ENCODE data around the gene CIB4. TPM values are rescaled to one million over a fixed set of nuclear protein-coding genes. Genes with fewer than 3 reads are reported as not detected.
A peak's percentile ranks its signal among the peaks of the same experiment; 100 is the strongest.

CIB4 gene
- total and polyA plus RNA-seq, 9 of the 15 experiments (the other 6 are each of a cell fraction or from before 2014, with no cell fraction given), result not detected

DNA sequence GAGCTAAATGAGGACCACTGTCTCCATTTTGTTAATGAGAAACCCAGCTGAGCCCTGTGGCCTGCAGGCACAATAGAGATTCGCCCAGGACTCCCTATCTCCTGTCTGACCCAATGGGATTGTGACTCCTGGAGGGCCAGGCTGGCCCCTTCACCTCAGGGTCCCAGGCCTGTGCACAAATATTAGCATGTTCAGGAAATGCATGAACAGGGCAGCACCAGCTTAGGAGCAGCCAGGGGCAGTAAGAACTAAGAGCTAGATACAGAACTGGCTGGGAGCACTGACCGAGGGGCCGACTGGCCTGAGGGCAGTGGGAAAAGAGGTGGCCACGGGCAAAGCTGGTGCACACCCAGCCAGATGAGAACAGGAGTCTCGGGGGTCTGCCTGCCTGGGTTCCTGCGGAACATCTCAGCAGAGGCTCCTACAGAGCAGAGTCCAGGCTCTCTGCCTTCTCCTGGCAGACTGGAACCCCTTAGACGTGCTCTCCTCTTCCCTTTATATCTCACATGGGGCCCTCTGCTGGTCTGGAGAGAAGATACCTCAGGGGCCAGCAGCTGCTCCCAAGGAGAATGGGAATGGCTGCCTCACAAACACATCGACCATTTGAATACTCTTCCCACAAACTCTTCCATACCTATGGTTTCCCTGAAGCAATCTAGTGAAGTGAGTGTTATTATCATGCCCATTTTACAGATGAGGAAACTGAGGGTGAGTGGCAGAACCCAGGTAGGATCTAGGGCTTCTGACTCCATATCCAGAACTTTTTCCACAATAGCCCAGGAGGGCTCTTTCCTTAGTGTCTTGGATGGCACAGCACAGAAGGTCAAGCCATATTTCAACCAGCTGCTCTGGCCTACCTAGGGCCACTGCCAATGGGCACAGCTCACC, 85.7 kb downstream of the CIB4 start:
- Histone ChIP-seq H3K79me2 (ENCODE audit: control insufficient read depth, insufficient read depth, low read length) (no peaks in the 10 kb centered on the region), H3K9me1 (ENCODE audit: control insufficient read depth, insufficient read depth, low read length) (peaks cover 3% of the 10 kb centered on the region), H3K36me3 (ENCODE audit: control insufficient read depth, insufficient read depth, low read length) (no peaks in the 10 kb centered on the region), H3K9me3 (replicated peaks; ENCODE audit: control insufficient read depth, insufficient read depth, low read depth, low read length) (no peaks in the 10 kb centered on the region), H3K4me2 (ENCODE audit: insufficient read depth, low read length) (no peak overlapping the region), H3K27ac (ENCODE audit: extremely low read depth, low read depth, low read length) (no peak overlapping the region), H3K27me3 (ENCODE audit: control insufficient read depth in 2 of 2, insufficient read depth in 2 of 2, low read length in 2 of 2) (peaks cover 25 to 48% of the 10 kb centered on the region in 2 experiments; a peak in 4 of 5 replicates), H3K4me1 (replicated peaks in 1 of 2; ENCODE audit: control insufficient read depth in 2 of 2, insufficient read depth in 2 of 2, low read length in 2 of 2) (peaks cover 3 to 4% of the 10 kb centered on the region in 2 experiments; a peak in 2 of 5 replicates), H3K9ac (ENCODE audit: insufficient read depth in 1 of 2, low read depth in 2 of 2, low read length in 2 of 2) (no peak overlapping the region), H4K20me1 (replicated peaks; ENCODE audit: control insufficient read depth, insufficient read depth, low read length) (no peaks in the 10 kb centered on the region), H3K4me3 (no peak overlapping the region), H2AFZ (ENCODE audit: low read depth, low read length) (no peak overlapping the region)
- ATAC-seq (peak; percentile 82), FAIRE-seq (no peak), DNase-seq (ENCODE audit: extremely low read depth in 1 of 4, low spot score in 3 of 4) (peak; percentile 38 to 48 (median 48))
- WGBS (ENCODE audit: insufficient coverage, low coverage, missing lambda C conversion rate), result 15% methylated on average over 8 of the region's 8 CpGs
- ChIA-PET POLR2A (interaction anchor here (0.5 to 1.2 kb wide), 2 partner anchors 11 to 14 kb away, joined by 4 read pairs; no protein-coding TSS in a partner anchor), CTCF (ENCODE audit: low intra/inter-chr PET ratio) (interaction anchor here (1.7 kb wide), 1 partner anchor 34 kb away, joined by 4 read pairs; no protein-coding TSS in a partner anchor)
- intact Hi-C loops (cut with micrococcal nuclease), result loop anchor here (2.0 kb wide), 1 partner anchor 35 kb away; no protein-coding TSS in a partner anchor
- in situ Hi-C loops (cut with MboI), result no loop called here
- BruUV-seq (replicated peaks), result no TSS peak
- no peak for TF ChIP-seq SRSF7 (optimal IDR thresholded peaks at IDR 0.05; ENCODE audit: low read depth, low read length)
- no peak for TF ChIP-seq VEZF1 (CRISPR knock-in tag; IDR thresholded peaks at IDR 0.05)
- TF ChIP-seq NCOA4 (IDR thresholded peaks at IDR 0.05; ENCODE audit: partially characterized antibody), result no peak
- no peak for TF ChIP-seq RBM22 (IDR thresholded peaks at IDR 0.05; ENCODE audit: low read depth, low read length, poor library complexity, severe bottlenecking)
- TF ChIP-seq AFF1 (IDR thresholded peaks at IDR 0.05; ENCODE audit: low read depth in 1 of 2, partially characterized antibody in 2 of 2), result no peak
- no peak for TF ChIP-seq SMARCE1 (IDR thresholded peaks at IDR 0.05)
- no peak for TF ChIP-seq ZNF324 (CRISPR knock-in tag; IDR thresholded peaks at IDR 0.05)
- no peak for TF ChIP-seq ZNF668 (CRISPR knock-in tag; IDR thresholded peaks at IDR 0.05)
- TF ChIP-seq, protein P1, sequence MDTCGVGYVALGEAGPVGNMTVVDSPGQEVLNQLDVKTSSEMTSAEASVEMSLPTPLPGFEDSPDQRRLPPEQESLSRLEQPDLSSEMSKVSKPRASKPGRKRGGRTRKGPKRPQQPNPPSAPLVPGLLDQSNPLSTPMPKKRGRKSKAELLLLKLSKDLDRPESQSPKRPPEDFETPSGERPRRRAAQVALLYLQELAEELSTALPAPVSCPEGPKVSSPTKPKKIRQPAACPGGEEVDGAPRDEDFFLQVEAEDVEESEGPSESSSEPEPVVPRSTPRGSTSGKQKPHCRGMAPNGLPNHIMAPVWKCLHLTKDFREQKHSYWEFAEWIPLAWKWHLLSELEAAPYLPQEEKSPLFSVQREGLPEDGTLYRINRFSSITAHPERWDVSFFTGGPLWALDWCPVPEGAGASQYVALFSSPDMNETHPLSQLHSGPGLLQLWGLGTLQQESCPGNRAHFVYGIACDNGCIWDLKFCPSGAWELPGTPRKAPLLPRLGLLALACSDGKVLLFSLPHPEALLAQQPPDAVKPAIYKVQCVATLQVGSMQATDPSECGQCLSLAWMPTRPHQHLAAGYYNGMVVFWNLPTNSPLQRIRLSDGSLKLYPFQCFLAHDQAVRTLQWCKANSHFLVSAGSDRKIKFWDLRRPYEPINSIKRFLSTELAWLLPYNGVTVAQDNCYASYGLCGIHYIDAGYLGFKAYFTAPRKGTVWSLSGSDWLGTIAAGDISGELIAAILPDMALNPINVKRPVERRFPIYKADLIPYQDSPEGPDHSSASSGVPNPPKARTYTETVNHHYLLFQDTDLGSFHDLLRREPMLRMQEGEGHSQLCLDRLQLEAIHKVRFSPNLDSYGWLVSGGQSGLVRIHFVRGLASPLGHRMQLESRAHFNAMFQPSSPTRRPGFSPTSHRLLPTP (IDR thresholded peaks at IDR 0.05; ENCODE audit: borderline replicate concordance, extremely low read depth, insufficient read length), result no peak
- no peak for TF ChIP-seq KDM2B (CRISPR knock-in tag; IDR thresholded peaks at IDR 0.05)
- TF ChIP-seq KDM1A (IDR thresholded peaks at IDR 0.05), result 0 out of 4 replicates have a peak, but pooled peaks of 1 of the 2 experiments have one; percentile 24
- no peak for TF ChIP-seq HDAC1 (IDR thresholded peaks at IDR 0.05)
